ENCODE measurements around the gene SNCB. TPM values are rescaled to one million over a fixed set of nuclear protein-coding genes. Genes with fewer than 3 reads are reported as not detected.

SNCB gene
- total and polyA plus RNA-seq, 2 of the 13 experiments (the other 11 are each of a cell fraction or from before 2014, with no cell fraction given), result not detected

GRCh38 chr5:176575488-176576422 is 54.6 kb downstream of the SNCB start:
- no peak for TF ChIP-seq ZIK1 (CRISPR knock-in tag; IDR thresholded peaks at IDR 0.05; ENCODE audit: borderline replicate concordance, low read depth)
- no peak for TF ChIP-seq MXD3 (CRISPR knock-in tag; IDR thresholded peaks at IDR 0.05)
- TF ChIP-seq HNF4A (CRISPR knock-in tag; IDR thresholded peaks at IDR 0.05), result 0 out of 2 replicates have a peak, but pooled peaks have one; percentile 14
- TF ChIP-seq EZH2 (conservative IDR thresholded peaks at IDR 0.05; ENCODE audit: low read depth, low read length), result no peak
- no peak for TF ChIP-seq CENPT (CRISPR knock-in tag; IDR thresholded peaks at IDR 0.05; ENCODE audit: low read depth)
- no peak for TF ChIP-seq ZNF512 (CRISPR knock-in tag; IDR thresholded peaks at IDR 0.05)
- TF ChIP-seq HNF4G (IDR thresholded peaks at IDR 0.05; ENCODE audit: borderline replicate concordance, low read depth, low read length), result 0 out of 2 replicates have a peak, but pooled peaks have one; percentile 4
- TF ChIP-seq HNF4G (CRISPR knock-in tag; IDR thresholded peaks at IDR 0.05; ENCODE audit: borderline replicate concordance, low read depth), result no peak
- peak; percentile 65; the same call in 1 of the 2 replicates for TF ChIP-seq ZBTB33 (CRISPR knock-in tag; IDR thresholded peaks at IDR 0.05)
- H3K4me3 ChIP-seq (replicated peaks in 1 of 3; ENCODE audit: insufficient read depth in 1 of 3, low read depth in 2 of 3, low read length in 3 of 3), result no peak overlapping the region
- ATAC-seq (no peak), FAIRE-seq (no peak), DNase-seq (ENCODE audit: low spot score) (no peak)
- peaks cover 3 to 11% of the 10 kb centered on the region in 2 experiments; a peak in 4 of 5 replicates for H3K36me3 ChIP-seq (replicated peaks in 1 of 2; ENCODE audit: control insufficient read depth in 1 of 2, insufficient read depth in 2 of 2, low read length in 2 of 2)
- ChIA-PET POLR2A (no interaction called here), CTCF (ENCODE audit: low intra/inter-chr PET ratio, low total read pairs) (no interaction called here)
- no peak overlapping the region for H3K27ac ChIP-seq (ENCODE audit: extremely low read length, insufficient read depth, low read length)
- H3K4me2 ChIP-seq (ENCODE audit: low read depth, low read length), result no peak overlapping the region
- no TSS peak for BruUV-seq (replicated peaks)
- no peak overlapping the region for H2AFZ ChIP-seq (ENCODE audit: low read length)
- in situ Hi-C loops (cut with HindIII; ENCODE audit: extremely low pct_ligation_motif_present, low pct_unique_long_range_greater_than_20kb), result loop anchor here (25.0 kb wide), 1 partner anchor 838 kb away; no protein-coding TSS in a partner anchor
- no peaks in the 10 kb centered on the region for H3K79me2 ChIP-seq (ENCODE audit: insufficient read depth, low read length)
- WGBS (ENCODE audit: low lambda C conversion rate), result 97% methylated on average over 19 of the region's 37 CpGs
- no peaks in the 10 kb centered on the region for H4K20me1 ChIP-seq (ENCODE audit: insufficient read depth, low read length)
- H3K9me3 ChIP-seq (ENCODE audit: low read length), result no peaks in the 10 kb centered on the region
- no peaks in the 10 kb centered on the region for H3K27me3 ChIP-seq (ENCODE audit: control insufficient read depth in 1 of 2, insufficient read depth in 2 of 2, low read length in 2 of 2)
- H3K9ac ChIP-seq (ENCODE audit: insufficient read depth, low read depth, low read length), result no peak overlapping the region
- intact Hi-C loops (cut with micrococcal nuclease; ENCODE audit: unreplicated experiment), result no loop called here
- no peaks in the 10 kb centered on the region for H3K4me1 ChIP-seq (ENCODE audit: insufficient read depth, low read length)
